GM18508 (cell line): ENCODE results near the gene ALOX5.

Experiments
- ATAC-seq: cut with Tn5 transposase; IDR thresholded peaks from one replicate; pipeline ENCODE4 v1.9.1; 2021; ENCODE audit warnings: moderate number of reproducible peaks; ENCODE audit not compliant: insufficient read depth, unreplicated experiment

The ALOX5 gene

DNA sequence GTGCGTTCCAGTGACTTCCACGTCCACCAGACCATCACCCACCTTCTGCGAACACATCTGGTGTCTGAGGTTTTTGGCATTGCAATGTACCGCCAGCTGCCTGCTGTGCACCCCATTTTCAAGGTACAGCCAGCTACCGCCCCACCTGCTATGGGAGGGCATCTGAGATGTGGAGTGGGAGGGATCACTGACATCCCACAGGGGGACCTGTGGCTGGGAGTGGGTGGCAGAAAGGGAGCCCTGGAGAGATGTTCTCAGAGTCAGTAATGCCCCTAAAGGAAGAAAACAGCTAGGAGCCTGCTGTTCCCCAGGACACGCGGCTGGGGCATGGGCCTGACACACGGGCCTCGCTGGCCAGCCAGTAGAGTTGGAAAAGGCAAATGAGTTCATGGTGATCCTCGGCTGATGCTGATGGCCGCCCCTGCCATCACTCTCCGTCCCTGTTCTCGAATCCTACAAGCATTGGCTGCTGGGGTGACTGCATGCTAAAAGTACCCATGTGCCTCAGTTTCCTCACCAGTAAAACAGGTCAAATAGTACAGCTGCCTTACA, 66.6 kb downstream of the ALOX5 start:
- ATAC-seq = no peak

DNA sequence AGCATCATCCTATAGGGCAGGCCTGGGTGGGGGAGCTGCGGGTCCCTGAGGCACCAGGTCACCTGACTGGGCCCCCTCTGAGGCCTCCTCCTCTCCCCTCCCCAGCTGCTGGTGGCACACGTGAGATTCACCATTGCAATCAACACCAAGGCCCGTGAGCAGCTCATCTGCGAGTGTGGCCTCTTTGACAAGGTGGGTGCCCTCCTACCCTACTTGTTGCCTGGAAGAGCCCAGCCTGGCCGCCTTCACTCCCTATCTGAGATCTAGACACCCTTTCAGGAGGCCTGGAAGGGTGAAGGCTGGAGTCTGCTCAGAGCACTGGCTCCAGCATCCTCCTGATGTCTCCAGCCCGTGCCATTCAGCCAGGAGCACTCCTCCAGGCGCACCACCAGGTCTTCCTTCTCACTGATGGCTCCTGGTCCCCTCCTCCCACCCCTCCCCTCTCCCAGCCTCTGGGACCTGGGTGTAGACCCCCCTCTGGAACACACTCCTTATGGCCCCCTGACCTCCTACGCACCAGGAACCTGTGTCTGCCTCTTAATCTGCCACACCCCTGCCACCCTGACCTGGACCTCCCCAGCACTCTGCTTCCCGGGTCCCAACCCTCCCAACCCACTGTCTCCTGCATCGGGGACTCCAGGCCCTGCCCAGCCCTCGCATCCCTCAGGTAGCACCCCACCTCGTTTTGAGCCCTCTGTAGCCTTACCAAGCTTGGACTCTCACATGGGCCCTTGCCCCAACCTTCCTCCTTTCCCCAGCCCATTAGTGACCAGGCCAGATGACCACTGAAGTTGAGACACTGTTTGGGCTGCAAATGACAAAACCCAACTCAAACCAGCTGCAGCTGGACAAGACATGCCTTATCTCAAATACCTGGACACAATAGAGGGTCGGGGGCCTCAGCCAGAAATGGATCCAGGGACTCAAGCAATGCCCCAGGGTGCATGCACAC, 67.5 kb downstream of the ALOX5 start:
- no peak for ATAC-seq

DNA sequence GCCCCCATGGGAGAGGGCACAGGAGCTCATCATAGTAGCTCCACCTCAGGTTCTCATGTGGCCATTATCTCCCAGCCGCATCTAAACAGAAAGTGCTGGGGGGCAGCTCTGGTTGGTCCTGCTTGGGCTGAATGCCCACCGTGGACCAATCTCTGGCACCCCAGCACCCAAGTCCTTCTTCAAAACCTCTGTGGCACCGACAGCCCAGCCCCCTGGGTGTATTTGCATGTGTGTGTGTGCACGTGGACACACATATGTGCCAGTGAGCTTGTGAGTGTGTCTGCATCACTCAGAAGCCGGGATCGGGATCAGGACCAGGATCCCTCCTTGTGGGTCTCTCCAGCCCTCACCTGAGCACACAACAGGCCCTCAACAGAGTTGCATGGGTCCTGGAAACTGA, 68.2 kb downstream of the ALOX5 start:
- ATAC-seq = no peak

DNA sequence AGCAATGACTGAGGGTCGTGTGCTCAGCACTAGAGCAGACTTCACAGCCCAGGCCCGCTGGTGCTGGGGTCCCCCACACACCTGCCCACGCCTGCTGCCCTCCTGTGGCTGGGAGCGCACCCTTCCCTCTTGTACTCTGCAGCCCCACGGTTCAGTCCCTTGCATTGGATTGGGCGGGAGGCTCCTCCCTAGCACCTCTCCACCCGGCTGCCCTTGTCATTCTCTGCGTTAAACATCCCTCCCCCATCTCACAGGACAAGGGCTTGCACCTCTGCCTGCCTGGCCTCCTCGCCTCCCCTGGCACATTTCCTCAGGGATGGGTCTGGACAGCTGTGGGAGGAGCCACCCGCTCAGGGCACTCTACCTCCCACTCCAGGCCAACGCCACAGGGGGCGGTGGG, 68.6 kb downstream of the ALOX5 start:
- no peak for ATAC-seq

DNA sequence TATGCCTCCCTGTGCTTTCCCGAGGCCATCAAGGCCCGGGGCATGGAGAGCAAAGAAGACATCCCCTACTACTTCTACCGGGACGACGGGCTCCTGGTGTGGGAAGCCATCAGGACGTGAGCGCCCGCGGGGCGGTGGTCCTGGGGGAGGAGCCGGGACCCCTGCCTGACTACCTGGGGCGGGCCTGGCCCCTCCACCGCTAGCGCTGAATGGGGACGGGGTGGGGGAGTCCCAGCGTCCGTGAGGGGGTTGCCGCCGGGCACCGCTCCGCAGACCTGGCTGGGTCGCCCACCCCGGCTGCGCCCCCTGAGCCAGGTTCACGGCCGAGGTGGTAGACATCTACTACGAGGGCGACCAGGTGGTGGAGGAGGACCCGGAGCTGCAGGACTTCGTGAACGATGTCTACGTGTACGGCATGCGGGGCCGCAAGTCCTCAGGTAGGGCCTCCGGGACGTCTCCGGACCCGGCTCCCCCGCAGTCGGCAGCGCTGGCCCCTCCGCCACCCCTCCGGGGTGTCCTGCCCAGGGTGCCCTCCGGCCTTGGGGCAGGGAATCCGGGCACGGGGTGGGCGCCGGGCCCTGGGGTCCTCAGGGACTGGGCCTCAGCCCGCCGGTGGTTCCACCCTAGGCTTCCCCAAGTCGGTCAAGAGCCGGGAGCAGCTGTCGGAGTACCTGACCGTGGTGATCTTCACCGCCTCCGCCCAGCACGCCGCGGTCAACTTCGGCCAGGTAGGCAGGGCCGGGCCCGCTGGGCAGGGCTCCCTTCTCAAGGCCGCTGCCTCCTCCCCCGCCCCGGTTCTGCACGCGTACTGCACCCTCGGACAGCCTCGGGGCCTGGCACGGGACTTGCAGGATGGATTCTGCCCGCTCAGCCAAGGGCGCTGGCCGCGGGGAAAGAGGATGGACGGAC, 69.3 kb downstream of the ALOX5 start:
- ATAC-seq = no peak

DNA sequence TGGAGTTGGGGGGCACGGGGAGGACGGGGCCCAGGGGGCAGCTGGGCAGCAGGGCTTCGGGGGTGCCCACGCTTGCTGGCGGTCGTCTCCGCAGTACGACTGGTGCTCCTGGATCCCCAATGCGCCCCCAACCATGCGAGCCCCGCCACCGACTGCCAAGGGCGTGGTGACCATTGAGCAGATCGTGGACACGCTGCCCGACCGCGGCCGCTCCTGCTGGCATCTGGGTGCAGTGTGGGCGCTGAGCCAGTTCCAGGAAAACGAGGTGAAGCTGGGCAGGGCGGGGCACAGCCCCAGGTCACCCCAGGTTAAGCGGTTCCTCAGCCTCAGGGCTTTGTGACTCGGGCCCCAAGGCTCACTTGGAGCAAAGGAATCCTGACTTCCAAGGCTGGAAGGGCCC, 70.0 kb downstream of the ALOX5 start:
- no peak for ATAC-seq

DNA sequence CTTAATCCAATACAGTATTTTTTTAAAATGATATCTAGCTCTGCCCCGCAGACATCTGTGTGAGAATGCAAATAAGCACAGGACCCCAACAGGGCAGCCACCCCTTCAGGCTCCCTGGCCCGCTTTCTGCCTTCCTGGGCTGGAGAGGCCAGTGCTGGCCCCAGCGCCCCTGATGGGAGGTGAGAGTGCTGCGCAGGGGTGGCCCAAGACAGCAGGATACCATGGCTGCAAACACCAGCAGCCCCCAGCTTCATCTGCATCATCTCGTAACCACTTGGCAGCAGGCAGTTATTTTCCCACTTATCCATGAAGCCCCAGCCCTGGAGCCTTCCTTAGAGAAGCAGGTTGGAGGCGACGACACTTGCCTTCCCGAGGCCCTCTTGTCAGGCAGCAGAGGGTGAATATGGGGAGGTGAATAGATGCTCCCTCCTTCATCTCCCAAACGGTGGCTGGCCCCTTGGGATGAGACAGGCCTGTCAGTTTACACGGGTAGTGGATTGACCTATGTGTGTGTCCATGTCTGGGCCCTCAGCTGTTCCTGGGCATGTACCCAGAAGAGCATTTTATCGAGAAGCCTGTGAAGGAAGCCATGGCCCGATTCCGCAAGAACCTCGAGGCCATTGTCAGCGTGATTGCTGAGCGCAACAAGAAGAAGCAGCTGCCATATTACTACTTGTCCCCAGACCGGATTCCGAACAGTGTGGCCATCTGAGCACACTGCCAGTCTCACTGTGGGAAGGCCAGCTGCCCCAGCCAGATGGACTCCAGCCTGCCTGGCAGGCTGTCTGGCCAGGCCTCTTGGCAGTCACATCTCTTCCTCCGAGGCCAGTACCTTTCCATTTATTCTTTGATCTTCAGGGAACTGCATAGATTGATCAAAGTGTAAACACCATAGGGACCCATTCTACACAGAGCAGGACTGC, 71.2 kb downstream of the ALOX5 start:
- ATAC-seq = no peak

DNA sequence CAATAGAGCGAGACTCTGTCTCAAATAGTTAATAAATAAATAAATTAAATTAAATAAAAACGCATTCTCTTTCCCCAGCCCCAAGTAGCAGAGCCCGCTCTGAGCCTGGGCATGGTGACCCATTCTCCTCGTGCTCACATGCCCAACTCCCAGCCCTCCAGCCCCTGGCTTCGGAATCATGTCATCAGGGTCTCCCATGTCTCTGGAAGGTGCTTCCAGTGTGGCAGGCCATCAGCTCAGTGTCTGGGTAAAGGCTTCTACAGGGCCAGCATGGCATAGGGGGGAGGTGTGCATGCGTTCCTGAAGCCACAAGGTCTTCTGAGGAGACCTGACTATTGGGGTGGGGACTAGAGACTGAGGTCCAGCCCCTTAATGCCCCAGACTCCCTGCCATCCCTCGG, 72.8 kb downstream of the ALOX5 start:
- ATAC-seq = no peak

DNA sequence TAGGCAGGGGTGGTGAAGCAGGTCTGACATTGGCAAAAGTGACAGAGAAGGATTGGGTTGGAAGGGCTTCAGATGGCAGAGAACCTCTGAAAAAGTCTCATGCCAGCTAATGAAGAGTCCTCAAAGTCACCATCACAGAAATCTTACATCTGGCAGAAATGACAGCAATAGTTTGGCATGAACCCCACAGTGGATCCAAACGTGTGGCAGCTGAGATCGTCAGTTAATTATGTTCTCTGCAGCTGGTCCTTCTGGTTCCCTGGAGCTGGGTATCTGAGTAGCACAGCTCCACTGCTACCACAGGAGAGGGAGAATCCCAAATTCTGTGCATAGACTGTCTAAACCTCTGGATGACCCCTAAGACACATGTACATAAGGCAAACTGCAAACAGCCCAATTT, 73.4 kb downstream of the ALOX5 start:
- no peak for ATAC-seq

DNA sequence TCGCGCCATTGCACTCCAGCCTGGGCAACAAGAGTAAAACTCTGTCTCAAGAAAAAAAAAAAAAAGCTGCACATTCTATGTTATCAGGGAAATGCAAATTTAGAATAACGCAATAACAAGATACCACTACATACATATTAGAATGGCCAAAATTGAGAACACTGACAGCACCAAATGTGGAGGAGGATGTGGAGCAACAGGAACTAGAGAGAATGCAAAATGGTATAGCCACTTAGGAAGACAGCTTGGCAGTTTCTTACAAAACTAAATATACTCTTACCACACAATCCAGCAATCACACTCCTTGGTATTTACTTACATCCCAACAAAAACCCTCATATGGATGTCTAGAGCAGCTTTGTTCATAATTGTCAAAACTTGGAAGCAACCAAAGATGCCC, 76.8 kb downstream of the ALOX5 start:
- no peak for ATAC-seq

DNA sequence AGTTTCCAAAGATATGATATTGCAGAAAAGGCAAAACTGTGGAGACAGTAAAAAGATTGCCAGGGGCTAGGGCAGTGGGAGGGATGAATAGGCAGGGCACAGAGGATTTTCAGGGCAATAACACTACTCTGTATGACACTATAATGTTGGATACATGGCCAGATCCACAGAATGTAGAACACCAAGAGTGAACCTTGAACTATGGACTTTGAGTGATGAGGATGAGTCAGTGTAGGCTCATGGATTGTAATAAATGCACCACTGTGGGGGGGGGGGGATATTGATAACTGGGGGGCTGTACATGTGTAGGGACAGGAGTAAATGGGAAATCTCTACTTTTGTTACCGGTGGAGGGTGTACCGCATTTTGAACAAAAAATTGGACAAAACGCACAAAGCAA, 77.4 kb downstream of the ALOX5 start:
- ATAC-seq = no peak

DNA sequence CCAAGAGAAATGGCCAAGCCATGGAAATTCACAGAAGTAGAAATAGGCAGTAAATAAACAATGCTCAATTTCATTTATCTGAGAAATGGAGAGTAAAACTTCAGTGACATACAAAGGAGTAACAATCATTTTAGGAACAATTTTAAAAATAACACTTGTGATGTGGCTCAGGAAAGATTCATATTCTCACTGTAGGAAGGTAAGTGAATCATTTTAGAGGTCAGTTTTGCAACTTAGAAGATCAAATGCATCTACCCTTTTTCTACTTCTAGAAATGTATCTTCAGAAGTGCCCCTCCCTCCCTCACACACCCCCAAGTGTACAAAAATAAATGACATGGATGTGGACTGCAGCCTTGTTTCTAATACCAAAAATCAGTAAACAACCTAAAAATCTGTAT, 78.3 kb downstream of the ALOX5 start:
- ATAC-seq = no peak

DNA sequence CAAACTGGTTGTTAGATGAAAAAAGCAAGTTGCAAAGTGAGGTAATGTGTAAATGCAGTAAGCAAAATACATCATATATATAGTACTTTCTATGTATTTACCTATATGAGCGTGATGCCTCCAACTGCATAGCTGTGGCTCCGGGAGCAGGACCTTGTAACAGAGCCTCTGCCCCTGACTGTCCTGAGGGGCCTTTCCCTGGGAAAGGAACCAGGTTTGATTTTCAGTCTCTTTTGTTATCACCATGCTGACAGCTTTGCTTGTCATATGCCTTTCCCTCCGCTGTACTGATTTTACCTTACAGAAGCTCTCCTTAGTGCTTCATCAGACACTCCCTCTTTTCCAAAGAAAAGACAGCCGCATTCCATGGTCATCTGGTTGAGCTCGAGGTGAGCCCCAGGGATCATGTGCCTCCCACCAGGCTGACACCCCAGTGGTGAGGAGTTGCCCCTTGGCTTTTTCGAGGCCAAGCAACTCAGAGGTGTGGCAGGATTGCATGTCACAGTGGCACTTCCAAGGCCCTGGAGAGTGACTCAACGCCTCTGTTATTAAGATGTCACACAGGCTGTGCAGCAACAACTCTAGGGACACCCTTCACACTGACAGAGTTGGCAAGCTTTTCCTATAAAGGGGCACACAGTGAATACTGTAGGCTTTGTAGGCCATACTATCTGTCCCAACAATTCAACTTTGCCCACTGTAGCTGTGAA, 78.9 kb downstream of the ALOX5 start:
- no peak for ATAC-seq

DNA sequence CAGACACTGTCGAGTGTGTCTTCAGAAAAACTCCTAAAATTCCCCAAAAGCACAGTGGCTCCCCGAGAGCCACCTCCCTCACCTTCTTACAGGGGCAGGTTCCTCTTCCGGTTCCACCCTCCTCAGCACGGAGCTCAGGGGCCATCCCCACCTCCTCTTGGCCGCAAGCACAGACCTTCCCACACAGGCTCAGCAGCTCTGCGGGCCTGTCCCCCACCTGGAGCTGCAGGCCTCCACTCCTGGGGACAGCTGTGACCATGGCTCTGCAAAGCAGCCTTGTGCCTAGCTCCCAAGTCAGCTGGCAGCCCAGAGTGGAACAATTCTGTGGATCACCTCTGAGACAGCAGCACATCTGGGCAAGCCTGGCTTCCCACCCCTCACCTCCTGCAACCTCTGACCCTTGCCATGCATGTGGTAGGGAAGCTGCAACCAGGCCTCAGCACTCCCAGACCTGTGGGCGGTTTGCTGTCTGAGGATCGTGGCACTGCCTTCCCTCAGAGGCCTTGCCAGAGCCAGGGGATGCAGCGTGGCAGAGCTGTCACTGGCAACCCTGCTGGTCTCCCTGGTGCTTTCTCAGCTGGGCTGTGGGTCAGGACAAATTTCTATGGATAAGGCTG, 79.7 kb downstream of the ALOX5 start:
- ATAC-seq = no peak

DNA sequence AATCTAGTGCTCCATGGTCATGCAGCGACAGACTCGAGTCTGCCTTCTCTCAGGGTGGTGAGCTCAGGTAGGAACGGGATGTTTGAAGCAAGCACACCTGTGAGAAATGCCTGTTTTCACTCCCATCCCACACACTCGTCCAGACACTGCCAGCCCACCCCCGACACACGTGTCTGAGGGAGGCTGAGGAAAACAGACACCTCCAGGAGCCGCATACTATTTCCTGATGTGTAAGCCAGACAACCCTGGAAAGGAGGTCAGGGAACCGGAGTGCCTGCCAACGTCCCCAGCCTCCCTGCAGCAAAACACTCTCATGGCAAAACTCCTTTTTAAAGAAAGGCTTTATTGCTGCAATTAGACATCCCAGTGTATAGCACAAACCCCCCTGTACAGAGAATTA, 80.2 kb downstream of the ALOX5 start:
- no peak for ATAC-seq

DNA sequence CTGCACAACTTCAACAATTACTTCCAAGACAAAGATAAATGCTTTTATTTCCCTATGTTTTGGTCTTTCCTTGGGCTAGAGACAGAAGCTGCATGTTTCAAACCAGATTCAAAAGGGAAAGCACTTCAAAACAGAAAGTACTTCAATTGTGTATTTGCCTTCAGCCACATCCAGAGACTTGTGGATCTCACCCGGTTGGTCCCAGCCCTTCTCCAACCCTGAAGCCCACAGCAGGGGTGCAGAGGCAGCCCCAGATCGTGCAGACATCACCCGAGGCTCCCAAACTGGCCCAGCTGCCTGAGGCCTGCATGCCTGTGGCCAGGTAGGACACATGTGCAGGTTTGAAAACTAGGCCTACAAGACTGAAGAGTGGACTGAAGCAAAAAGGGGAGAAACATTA, 80.8 kb downstream of the ALOX5 start:
- ATAC-seq = no peak

DNA sequence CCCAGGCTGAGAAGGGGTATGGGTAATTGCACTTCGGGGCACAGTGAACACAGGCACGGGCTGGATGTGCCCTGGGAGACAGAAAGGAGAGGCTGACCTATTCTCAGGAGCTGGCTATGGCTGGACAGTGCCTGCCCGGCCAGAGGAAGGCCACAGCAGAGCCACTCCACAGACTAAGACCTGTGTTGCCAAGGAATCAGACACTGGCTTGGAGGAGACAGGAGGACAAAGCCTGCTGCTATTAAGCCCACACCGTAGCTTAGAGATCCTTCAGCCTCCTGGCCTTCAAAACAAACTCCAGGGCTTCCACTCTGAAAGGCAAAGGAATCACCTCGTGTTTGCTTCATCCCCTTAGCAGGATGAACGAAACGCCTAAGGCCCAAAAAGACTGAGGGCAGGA, 82.2 kb downstream of the ALOX5 start:
- ATAC-seq = no peak

DNA sequence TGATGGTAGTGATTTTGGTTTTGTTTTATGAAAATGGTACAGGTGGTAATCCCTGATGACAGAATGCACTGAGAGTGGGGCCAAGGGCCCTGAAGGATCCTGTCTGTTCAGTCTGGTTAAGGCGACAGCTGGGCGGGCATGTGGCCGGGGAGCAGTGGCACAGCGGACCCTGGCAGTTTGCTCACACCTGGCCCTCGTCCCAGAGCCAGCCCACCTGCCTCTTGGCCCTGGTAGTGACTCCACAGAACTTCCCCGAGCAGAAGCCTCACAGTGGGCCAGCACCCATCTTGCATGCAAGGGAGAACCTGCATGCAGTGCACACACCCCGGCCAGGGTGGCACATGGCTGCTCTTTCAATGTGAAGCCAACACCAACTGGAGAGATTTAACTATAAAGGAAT, 82.8 kb downstream of the ALOX5 start:
- no peak for ATAC-seq

DNA sequence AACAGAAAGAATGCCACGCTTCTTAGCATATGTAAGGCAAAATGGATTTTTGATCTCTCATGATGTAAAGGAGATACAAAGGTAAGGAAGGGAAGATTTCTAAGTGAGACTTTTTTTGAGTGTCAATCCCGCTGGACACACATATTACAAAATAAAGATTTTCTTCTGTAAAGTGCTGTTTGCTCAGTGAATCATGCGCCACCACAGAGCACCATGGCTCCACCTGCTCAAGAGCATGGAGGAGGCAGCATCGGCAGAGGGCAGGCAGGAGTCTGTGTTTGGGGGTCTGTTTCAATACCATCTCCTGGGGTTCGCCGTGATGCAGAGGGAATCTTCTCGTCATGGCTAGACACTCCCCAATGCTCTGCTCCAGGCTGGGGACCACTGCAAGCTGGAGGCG, 83.5 kb downstream of the ALOX5 start:
- no peak for ATAC-seq
